Ecto neural progenitor cell (in vitro differentiated cells): ENCODE measurements around the gene TOM1.
"Not testable (repeated sequence)": the region's sequence is repeated elsewhere in the genome, so short reads cannot be mapped to it uniquely, and the experiment has no call there.

Source experiments
- DNase-seq: peaks from one replicate; pipeline ENCODE4 v3.0.0-alpha.2; 2018; ENCODE audit warnings: low spot score

The TOM1 gene

DNA sequence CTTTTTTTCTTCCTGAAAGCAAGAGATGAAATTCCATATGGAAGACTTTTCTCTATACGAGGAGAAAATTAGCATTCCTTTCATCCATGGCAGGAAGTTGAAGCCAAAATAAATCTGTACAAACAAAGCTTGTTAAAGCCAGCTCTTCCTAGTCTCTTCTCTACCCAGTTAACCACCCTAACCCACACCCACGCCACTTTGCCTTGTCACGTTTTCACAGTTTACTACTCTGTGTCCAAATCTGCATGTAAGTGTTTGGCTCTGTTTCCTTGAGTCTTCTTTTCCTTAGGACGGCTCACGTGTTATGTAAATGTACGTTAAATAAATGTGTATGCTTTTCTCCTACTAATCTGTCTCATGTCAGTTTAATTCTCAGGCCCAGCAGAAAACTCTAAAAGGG, 74.1 kb downstream of the TOM1 start:
- DNase-seq = no peak

- DNase-seq = no peak
Observed at GRCh38 chr22:35375031-35375430, 75.3 kb downstream of the TOM1 start.

GRCh38 chr22:35375526-35375925, 75.8 kb downstream of the TOM1 start:
- no peak for DNase-seq

GRCh38 chr22:35376728-35377472, 77.2 kb downstream of the TOM1 start:
- peak; percentile 92 for DNase-seq

DNA sequence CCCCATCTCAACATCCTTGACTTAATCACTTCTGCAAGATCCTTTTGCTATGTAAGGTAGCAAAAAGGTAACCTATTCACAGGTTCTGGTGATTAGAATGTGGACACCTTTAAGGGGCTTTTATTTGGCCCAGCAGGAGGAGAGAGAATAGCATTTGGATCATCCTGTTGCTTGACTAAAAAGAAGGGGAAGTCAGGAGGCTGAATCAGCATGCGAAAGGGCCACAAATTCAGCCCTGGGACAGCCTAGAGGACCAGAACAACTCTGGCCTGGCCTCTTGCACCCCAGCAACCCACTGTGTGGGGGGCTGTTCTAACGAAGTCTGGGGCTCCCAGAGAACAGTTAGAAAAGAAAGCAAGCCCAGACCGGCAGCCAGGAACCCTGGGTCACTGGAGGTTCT, 78.0 kb downstream of the TOM1 start:
- no peak for DNase-seq

DNA sequence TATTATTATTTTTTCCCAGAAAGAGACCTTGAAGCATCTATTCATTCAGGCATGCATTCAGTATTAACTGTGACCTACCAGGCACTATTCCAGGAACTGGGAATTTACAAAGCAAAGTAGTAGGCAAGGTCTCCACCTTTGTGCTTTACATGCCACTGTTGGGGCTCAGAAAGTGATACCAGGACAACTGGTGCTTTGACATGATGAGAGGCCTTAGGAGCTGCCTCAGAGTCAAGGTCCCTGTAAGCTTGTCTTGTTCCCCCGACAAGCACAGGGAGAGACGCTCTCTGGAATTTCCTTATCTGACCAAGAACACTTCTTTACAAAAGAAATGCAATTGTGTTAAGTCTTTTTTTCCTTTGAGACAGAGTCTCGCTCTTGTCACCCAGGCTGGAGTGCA, 78.9 kb downstream of the TOM1 start:
- no peak for DNase-seq

DNA sequence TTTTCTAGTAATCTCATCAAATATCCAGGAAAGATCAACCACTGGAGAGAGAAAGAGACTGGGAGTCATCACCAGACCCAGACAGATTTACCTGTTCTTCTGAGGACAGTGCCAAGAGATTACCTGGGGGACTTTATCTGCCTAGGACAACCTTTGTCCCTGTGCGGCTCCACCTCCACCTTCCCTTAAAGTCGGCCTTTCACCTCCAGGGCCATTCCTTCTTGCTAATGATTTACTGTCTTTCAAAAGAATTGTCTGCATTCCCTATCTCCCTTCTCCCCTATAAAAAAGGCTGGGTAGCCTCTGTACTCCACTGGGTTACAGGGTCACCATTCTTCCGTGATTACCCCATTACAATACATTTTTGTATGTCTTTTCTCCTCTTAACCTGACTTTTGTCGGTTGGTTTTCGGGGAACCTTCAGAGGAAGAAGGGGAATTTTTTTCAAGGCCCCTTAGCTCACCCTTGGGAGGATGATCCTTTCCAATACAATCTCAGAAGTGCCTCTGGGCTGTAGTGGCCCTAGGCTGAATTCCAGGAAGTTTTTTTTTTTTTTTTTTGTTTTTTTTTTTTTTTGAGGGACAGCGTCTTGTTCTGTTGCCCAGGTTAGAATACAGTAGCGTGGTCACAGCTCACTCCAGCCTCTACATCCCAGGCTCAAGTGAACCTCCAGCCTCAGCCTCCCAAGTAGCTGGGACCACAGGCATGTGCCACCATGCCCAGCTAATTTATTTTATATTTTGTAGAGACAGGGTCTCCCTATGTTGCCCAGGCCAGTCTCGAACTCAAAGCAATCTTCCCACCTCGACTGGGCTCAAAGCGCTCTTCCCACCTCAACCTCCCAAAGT, 79.7 kb downstream of the TOM1 start:
- no peak for DNase-seq

DNA sequence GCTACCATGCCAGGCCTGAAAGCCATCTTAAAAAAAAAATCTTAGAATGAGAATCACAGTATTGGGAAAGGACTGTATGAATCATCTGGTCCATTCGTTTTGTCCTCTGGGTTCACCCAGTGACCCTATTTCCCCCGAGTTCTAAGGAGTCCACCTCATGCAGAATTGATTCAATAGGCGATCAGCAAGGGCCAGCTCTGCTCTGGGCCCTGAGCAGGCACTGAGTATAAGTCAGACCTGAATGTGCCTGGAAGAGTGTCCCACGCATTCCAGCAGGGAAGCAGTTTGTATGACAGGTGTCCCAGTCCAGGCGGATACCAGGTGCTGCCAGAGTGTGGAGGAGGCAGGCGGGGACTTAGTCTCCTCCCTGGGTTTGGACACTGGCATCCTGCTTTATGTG, 80.3 kb downstream of the TOM1 start:
- no peak for DNase-seq

GRCh38 chr22:35380537-35381423, 81.1 kb downstream of the TOM1 start, which contains the start of gene HMOX1:
TSS of gene HMOX1 (plus strand) at chr22:35381096. CDS start at chr22:35381174, 78 bp downstream.
- DNase-seq = peak; percentile 88

DNA sequence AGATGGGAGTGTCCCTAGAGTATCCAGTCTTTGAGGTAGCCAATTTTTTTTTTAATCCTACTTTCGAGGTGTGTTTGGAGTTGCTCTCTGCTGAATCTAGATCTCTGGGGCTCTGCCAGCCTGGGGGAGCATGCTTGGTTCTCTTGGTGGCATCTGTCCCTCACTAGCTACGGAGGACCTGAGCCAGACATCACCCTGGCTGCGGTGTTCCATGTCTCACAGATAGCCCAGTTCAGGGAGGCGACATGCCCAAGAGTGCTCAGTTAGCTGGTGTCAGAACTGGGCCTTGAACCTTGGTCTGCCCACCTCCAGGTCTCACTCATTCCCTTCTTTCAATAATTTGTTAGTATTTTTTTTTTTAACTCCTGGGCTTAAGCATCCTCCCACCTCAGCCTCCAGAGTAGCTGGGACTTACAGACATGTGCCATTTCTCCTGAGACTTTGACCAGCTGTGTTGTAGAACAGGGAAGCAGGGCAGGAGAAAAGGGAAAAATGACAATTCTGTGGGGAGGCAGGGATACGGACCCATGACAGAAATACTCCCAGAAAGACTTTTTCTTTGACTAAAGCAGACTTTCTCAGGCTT, 81.8 kb downstream of the TOM1 start:
- DNase-seq = no peak

GRCh38 chr22:35383679-35384071, 84.0 kb downstream of the TOM1 start:
- DNase-seq = no peak

GRCh38 chr22:35384527-35384926, 84.8 kb downstream of the TOM1 start:
- no peak for DNase-seq

DNA sequence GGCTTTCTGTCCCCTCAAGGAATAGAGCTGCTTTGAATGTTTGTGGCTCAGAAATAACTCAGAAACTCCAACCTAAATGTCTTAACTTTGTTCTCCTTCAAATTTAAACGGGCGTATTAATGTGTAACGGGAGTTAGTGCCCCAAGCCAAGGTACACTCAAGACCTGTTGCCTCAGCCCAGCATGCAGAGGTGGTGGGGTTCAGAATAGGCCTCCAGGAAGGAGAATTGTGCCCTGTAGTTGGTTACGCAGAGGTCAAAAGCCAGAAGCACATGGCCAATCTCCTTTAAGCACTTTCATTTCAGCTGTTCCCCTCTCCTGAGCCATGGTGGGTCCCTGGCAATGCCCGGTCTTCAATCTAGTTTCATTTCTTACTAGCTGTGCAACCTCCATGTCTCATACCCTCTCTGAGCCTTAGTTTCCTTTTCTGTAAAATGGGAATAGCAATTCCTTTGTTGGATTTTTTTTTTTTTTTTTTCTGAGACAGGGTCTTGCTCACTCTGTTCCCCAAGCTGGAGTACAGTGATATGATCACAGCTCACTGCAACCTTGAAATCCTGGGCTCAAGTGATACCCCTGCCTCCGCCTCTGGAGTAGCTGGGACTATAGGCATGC, 85.4 kb downstream of the TOM1 start:
- DNase-seq = no peak

DNA sequence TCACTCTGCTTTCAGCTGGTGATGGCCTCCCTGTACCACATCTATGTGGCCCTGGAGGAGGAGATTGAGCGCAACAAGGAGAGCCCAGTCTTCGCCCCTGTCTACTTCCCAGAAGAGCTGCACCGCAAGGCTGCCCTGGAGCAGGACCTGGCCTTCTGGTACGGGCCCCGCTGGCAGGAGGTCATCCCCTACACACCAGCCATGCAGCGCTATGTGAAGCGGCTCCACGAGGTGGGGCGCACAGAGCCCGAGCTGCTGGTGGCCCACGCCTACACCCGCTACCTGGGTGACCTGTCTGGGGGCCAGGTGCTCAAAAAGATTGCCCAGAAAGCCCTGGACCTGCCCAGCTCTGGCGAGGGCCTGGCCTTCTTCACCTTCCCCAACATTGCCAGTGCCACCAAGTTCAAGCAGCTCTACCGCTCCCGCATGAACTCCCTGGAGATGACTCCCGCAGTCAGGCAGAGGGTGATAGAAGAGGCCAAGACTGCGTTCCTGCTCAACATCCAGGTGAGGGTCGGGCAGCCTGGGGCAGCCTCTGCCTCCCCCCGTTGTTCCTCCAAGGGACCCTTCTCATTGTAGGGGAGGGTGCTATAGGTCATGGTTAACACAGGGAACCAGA, 87.1 kb downstream of the TOM1 start:
- DNase-seq = no peak

DNA sequence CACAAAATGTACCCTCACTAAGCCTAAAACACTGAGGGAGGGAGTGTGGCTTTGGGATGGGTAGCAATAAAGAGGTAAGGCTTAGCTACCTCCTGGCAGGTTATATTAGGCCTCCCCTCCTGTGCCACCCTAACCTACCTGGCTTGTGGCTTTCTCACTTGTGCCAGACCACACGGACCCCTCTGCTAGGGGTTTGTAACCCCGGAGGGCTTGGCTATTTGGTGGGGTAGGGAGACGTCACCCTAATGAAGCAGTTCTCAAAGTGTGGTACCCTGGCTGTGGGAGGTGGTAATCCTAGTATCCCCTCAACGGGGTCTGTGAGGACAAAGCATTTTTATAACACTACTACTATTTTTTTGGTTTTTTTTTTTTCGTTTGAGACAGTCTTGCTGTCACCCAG, 91.2 kb downstream of the TOM1 start:
- DNase-seq = no peak

DNA sequence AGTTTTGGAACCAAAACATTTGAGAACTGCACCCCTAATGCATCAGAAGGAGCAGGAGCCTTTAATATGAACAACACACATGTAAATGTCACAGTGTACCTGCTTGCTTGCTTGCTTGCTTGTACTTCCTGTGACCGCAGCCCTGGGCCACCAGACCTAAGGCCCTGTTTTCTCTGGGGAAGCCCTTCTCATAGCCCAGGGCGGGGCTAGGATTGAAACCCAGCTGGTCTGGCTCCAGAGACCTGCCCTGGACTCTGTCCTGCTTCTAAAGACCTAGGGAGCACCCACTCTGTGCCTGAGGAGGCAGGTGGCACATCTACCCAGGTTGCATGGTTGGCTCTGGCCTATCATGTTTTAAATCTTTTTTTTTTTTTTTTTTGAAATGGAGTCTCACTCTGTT, 92.7 kb downstream of the TOM1 start:
- DNase-seq = no peak

DNA sequence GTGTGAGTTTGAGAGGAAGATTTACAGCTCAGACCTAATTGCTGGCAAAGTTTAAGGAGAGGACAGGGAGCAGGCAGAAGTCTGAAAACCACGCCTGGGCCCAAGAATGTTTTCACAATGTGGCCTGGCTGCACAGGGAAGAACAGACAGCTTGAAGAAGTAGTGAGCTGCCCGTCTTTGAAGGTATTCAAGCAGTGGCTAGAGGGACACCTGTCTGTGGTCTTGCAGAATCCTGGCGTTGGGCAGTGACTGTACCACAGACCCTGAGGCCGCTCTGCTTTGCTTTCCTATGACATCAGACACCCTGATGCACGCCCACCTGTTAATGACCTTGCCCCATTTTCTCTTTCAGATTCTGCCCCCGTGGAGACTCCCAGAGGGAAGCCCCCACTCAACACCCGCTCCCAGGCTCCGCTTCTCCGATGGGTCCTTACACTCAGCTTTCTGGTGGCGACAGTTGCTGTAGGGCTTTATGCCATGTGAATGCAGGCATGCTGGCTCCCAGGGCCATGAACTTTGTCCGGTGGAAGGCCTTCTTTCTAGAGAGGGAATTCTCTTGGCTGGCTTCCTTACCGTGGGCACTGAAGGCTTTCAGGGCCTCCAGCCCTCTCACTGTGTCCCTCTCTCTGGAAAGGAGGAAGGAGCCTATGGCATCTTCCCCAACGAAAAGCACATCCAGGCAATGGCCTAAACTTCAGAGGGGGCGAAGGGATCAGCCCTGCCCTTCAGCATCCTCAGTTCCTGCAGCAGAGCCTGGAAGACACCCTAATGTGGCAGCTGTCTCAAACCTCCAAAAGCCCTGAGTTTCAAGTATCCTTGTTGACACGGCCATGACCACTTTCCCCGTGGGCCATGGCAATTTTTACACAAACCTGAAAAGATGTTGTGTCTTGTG, 93.7 kb downstream of the TOM1 start:
- no peak for DNase-seq

GRCh38 chr22:35394011-35394312, 94.3 kb downstream of the TOM1 start:
- no peak for DNase-seq

DNA sequence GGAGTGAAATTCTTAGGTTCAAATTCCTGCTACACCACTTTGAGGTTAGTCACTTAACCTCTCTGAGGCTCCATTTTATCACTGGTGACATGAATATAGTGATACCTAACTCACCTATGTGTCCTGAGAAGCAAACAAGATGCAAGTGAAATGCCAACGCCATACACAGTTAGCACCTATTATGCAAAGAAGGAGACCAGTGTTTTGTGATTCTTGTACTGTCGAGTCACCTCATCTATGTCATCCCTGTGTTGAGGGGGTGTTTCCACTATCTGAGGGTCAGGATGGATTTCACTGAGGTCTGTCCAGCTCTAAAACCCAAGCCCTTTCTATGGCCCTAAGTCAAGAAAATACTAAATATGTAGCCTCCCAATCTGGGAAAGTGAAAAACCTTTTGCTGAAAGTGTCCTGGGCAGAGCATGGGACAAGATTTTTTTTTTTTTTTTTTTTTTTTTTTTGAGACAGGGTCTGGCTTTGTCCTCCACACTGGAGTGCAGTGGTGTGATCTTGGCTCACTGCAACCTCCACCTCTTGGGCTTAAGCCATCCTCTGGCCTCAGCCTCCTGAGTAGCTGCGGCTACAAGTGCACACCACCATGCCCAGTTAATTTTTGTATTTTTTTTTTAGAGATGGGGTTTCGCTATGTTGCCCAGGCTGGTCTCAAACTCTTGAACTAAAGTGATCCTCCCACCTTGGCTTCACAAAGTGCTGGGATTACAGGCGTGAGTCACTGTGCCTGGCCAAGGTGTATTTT, 95.3 kb downstream of the TOM1 start:
- DNase-seq = no peak

DNA sequence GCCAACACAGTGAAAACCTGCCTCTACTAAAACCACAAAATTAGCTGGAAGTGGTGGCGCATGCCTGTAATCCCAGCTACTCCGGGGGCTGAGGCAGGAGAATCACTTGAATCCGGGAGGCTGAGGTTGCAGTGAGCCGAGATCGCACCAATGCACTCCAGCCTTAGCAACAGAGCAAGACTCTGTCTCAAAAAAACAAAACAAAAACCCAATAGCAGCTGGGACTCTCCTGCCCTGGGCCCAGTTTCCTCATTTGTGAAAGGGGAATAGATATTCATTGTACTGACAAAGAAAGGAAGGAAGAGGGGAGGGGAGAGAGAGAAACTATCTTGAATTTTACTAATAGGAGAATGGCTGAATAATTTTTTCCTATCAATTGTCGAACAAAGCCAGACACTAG, 96.9 kb downstream of the TOM1 start:
- not testable (repeated sequence) for DNase-seq
